RWPE2 (cell line): ENCODE data around the gene TMED3.

Source experiments
- ATAC-seq: fragments of 200-7000 bp; cut with Tn5 transposase; 3 replicates; pipeline ENCODE4 v1.9.1; 2021; ENCODE audit warnings: low read depth
- DNase-seq: peaks from one replicate; pipeline ENCODE4 v3.0.0-alpha.2; 2020; ENCODE audit warnings: low spot score
- H3K27ac ChIP-seq: fragments of 450-650 bp; 2 replicates; pipeline ENCODE4 v1.5.1; 2017; ENCODE audit warnings: mild to moderate bottlenecking; ENCODE audit not compliant: poor library complexity, severe bottlenecking
- H3K27me3 ChIP-seq: fragments of 250-450 bp; sonication (Bioruptor Pico); 2 replicates; pipeline ENCODE4 v1.5.1; 2021; ENCODE audit warnings: mild to moderate bottlenecking, moderate library complexity; ENCODE audit not compliant: insufficient read depth, poor library complexity, severe bottlenecking
- H3K36me3 ChIP-seq: fragments of 250-450 bp; sonication (Bioruptor Pico); 2 replicates; pipeline ENCODE4 v1.5.1; 2020; ENCODE audit warnings: low read depth, mild to moderate bottlenecking, moderate library complexity
- H3K4me1 ChIP-seq: fragments of 250-450 bp; sonication (Bioruptor Pico); 2 replicates; pipeline ENCODE4 v1.5.1; 2021; ENCODE audit warnings: mild to moderate bottlenecking, moderate library complexity; ENCODE audit not compliant: insufficient read depth, poor library complexity, severe bottlenecking
- H3K4me3 ChIP-seq: fragments of 250-450 bp; sonication (Bioruptor Pico); 2 replicates; pipeline ENCODE4 v1.5.1; 2021; ENCODE audit warnings: mild to moderate bottlenecking, moderate library complexity; ENCODE audit not compliant: severe bottlenecking
- H3K9me3 ChIP-seq: fragments of 250-450 bp; sonication (Bioruptor Pico); 2 replicates; pipeline ENCODE4 v1.5.1; 2021; ENCODE audit warnings: mild to moderate bottlenecking, moderate library complexity; ENCODE audit not compliant: severe bottlenecking
- CTCF ChIP-seq: fragments of 450-650 bp; IDR thresholded peaks from one replicate; pipeline ENCODE4 v1.5.1; 2017; ENCODE audit warnings: mild to moderate bottlenecking, moderate library complexity; ENCODE audit not compliant: poor library complexity, severe bottlenecking

Gene TMED3

GRCh38 chr15:79339588-79340314 lies 28.8 kb downstream of the TMED3 start:
- TF ChIP-seq CTCF: peak; percentile 97
- Histone ChIP-seq H3K27ac (no peak overlapping the region), H3K9me3 (no peaks in the 10 kb centered on the region), H3K4me3 (no peak overlapping the region), H3K4me1 (no peaks in the 10 kb centered on the region), H3K36me3 (no peaks in the 10 kb centered on the region), H3K27me3 (no peaks in the 10 kb centered on the region)
- no peak for DNase-seq
- ATAC-seq: peak; percentile 38

- no peak for ATAC-seq
- no peaks in the 10 kb centered on the region for H3K27me3 ChIP-seq
Observed at GRCh38 chr15:79340315-79340602, 29.3 kb downstream of the TMED3 start.

DNA sequence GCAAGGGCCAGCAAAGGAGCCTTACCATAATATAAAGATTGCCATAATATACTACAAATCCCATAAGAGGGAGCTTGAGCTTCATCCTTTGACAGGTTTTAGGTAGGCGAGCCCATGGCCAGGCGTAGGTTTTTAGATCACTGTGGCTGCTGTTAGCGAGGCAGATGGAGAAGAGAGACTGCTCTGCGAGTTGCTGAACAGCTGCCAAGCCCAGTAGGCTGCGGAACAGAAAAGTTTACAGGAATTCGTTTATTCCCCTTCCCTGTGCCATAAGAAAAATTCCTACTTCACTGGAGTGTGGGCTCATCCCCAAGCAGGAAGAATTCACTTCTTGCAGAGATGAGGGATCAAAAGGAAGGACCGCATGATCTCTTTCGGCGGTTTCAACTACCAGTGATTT lies 30.5 kb downstream of the TMED3 start:
- Histone ChIP-seq H3K9me3 (no peaks in the 10 kb centered on the region), H3K27me3 (no peaks in the 10 kb centered on the region), H3K4me3 (no peak overlapping the region), H3K36me3 (no peaks in the 10 kb centered on the region), H3K27ac (no peak overlapping the region), H3K4me1 (no peaks in the 10 kb centered on the region)
- no peak for DNase-seq
- no peak for ATAC-seq
- TF ChIP-seq CTCF: no peak

More at GRCh38 chr15:79340315-79340602, 29.3 kb downstream of the TMED3 start:
- H3K36me3 ChIP-seq: no peaks in the 10 kb centered on the region
- no peak for DNase-seq
- H3K27ac ChIP-seq: no peak overlapping the region
- H3K9me3 ChIP-seq: no peaks in the 10 kb centered on the region
- H3K4me1 ChIP-seq: no peaks in the 10 kb centered on the region
- TF ChIP-seq CTCF: peak; percentile 82
- H3K4me3 ChIP-seq: no peak overlapping the region

DNA sequence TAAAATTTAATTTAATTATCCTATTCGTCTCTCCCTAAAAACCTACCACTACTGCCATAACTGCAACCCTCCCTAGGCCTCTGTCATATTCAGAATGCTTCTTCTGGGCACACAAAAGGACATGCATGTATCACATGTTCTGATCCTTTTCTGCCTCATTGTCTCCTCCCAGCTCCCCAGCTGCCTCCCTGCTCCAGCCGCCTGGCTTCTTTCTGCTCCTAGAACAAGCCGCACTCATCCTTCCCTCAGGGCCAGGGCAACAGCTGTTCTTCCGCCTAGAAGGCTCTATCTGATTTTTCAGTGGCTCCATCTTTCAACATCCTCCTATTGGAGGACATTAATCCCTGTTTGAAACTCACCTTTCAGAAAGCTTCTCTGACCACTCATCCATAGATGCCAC lies 38.6 kb downstream of the TMED3 start:
- Histone ChIP-seq H3K27me3 (no peaks in the 10 kb centered on the region), H3K9me3 (no peaks in the 10 kb centered on the region), H3K27ac (no peak overlapping the region), H3K36me3 (no peaks in the 10 kb centered on the region), H3K4me1 (no peaks in the 10 kb centered on the region), H3K4me3 (no peak overlapping the region)
- ATAC-seq: no peak
- no peak for TF ChIP-seq CTCF
- DNase-seq: no peak

DNA sequence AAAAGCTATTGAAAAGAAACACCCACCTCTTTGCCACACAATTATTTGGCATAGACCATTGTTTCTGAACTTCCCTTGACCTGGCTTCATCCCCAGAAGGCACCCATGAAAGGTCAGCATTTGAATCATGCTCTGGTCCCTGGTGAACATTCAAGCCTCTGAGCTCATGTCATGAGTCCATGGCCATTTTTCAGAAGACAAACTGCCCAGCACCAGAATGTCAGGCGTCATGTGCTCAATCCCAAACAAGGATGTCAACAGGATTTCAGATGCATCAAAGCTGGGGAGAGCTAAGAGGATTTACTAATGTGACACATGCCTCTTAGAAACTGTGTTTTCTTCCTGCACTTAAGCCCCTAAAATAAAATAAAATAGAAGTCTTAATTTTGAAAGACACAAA lies 41.3 kb downstream of the TMED3 start:
- DNase-seq (no peak), ATAC-seq (no peak)
- Histone ChIP-seq H3K4me1 (no peaks in the 10 kb centered on the region), H3K9me3 (no peaks in the 10 kb centered on the region), H3K27me3 (no peaks in the 10 kb centered on the region), H3K36me3 (no peaks in the 10 kb centered on the region), H3K27ac (no peak overlapping the region), H3K4me3 (no peak overlapping the region)
- TF ChIP-seq CTCF: no peak
